CD4-positive, alpha-beta T cell treated with Interleukin-2 at 100 ng/mL for 4 hours (primary cell): Measurements from ENCODE around the gene MYO1A.
"Not testable (repeated sequence)": the region's sequence is repeated elsewhere in the genome, so short reads cannot be mapped to it uniquely, and the experiment has no call there.

Source experiments
- DNase-seq: peaks from one replicate; pipeline ENCODE4 v3.0.0-alpha.2; 2020; ENCODE audit warnings: low spot score

Gene MYO1A

GRCh38 chr12:57046947-57047890 lies 2.7 kb downstream of the MYO1A start:
- peak; percentile 34 for DNase-seq

DNA sequence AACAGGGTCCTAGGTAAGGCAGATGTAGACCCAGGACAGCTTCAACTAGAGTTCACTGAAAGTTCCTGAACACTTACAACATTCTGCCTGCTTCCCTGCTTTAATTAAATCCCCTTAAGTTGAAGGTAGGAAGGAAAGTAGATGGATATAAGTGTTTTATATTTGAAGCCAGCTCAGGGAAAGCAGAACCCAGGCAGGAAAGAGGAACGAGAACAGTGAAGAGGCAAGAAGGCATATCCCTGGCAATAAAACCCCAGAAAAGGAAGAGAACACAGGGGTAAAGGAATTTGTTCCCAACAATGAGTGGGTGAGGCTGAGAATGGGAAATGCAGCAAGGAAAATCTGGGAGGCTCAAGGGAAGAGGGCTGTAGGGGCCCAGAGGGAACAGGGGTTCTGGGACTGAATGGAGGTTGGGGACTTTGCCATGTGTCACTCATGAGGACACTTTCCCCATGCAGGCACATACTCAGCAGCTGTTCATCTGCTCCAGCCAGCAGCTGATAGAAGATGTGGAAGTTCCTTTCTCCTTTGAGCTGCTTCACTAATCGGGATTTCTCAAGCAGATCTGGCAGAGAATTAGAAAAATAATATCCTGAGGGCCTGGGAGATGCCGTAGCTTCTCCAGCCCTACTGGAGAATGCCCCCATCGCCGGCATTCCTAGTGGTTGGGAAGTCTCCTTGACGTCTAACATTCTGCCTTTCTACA lies 3.7 kb downstream of the MYO1A start:
- no peak for DNase-seq

DNA sequence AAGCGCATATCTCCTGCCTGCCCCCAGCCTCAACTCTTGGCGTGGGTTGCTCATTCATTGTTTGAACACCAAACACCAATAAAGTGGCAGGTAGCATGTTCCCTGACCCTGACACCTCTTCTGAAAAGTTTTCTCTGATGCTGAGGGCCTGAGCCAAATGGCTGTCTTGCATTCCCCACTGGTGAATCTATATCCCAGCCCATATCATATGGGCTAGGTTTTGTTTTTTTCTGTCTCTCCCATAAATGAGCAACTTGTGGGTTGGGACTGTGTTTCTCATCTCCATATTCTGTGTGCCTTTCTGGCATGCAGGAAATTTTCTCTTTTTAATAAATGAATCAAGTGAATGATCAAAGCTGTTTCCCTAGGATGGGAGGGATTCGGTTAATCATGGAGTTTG lies 5.0 kb downstream of the MYO1A start:
- DNase-seq, result no peak

- no peak for DNase-seq
These were observed 5.5 kb downstream of the MYO1A start for GRCh38 chr12:57044468-57044867.

DNA sequence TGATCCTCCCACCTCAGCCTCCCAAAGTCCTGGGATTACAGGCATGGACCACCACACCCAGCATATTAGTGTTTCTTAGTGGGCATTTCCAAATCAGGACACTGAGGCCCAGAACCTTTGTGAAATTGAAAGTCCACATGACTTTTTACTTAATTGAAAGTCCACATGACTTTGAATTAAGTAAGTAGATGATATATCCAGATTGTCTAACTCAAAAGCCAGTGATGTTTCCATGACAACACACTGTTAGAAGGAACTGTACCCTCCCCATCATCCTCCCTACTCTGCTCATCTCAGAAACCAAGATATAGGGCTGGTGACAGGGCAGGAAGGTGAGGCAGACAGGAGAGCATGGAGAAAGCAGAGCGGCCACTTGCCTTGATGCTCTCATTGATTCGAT lies 7.2 kb downstream of the MYO1A start:
- DNase-seq, result no peak

GRCh38 chr12:57040750-57041149 lies 9.2 kb downstream of the MYO1A start:
- no peak for DNase-seq

GRCh38 chr12:57040211-57040610 lies 9.7 kb downstream of the MYO1A start:
- no peak for DNase-seq

GRCh38 chr12:57039016-57039798 lies 10.7 kb downstream of the MYO1A start:
- DNase-seq, result no peak

DNA sequence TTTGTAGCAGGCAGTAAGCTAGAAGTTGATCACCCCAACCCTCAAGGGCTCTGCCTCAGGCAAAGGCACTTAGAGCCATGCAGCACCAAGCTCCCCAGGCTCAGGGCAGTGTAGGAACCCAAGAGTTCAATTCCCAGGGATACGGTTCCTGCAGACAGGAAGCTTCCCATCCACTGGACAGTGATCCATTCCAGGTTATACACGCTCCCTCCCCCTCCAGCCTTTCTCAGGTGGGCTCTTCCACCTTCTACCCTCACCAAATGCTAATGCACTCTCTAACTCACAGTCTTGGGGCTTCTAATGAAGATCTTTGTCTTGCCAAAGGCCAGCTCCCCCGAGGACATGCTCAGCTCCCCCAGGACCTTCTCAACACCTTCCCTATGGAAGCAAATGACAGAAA lies 12.7 kb downstream of the MYO1A start:
- no peak for DNase-seq

DNA sequence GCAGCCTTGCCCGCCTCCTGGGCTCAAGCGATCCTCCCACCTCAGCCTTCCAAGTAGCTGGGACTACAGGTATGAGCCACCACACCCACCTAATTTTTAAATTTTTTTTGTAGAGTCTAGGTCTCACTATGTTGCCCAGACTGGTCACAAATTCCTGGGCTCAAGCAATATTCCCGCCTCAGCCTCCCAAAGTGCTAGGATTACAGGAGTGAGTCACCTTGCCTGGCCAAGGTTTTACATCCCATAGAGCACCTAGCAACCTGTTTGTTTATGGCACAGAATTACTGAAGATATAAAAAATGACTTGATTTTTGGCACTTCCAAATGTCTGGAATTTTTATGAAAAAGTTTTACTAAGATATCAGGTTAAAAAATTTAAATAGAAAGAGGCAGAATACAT lies 16.5 kb downstream of the MYO1A start:
- no peak for DNase-seq

DNA sequence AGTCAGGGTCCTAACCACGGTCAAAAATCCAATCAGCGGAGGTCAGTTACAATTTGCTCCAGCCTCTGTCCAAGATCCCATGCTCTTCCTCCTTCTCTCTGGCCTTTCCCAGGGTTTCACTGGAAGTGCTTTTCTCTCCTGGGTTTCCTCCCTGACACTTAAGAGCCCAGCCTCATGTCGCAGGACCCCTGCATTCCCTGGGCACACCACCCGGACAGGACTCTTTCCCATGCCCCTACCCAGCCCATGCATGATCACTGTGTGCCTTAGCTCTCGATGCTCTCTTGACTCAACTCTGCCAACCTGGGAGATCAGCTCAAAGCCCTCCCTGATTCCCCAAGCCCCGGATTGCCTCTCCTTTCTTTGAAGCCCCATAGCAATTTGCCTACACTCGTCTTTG lies 18.1 kb downstream of the MYO1A start:
- no peak for DNase-seq

- peak; percentile 18 for DNase-seq
These were observed 18.7 kb downstream of the MYO1A start for GRCh38 chr12:57031138-57031725.

DNA sequence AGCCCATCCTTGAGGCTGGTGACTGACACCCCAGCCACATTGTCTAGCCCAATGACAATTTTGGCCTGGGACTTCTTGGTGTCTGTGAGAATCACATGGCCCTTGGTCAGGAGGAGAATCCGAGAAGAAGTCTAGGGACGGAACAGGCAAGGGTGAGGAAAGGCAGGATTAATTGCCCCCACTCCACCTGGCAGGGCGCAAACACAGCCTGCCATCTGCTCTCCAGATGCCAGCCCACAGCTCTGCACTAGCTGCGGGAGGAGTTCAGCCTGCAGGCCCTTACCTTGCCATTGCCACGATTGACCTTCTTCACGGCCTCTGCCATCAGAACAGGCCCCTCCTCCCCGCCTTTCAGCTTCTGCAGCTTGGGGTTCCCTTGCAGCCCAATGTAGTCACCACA lies 20.5 kb downstream of the MYO1A start:
- no peak for DNase-seq

- DNase-seq, result no peak
These were observed 22.1 kb downstream of the MYO1A start for GRCh38 chr12:57027805-57028153.

- no peak for DNase-seq
These were observed 22.7 kb downstream of the MYO1A start for GRCh38 chr12:57027011-57027804.

DNA sequence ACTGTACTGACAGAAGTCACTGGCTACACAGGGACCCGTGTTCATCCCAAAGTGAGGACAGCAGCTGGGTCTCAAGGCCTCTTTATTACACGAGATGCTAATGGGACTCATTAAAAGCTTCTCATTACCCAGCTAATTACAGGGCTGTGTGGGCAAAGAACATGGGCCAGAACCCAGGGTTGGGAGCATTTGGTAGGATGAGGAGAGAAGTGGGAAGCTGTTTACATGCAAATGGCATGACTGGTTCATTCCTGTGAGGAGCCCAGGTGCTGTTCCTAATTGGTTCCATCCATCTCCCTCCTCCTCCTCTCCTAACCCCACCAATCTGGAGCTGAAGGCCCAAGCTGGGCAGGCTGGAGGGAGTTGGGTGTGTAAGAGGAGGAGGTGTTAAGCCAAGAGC lies 24.7 kb downstream of the MYO1A start:
- DNase-seq, result no peak

DNA sequence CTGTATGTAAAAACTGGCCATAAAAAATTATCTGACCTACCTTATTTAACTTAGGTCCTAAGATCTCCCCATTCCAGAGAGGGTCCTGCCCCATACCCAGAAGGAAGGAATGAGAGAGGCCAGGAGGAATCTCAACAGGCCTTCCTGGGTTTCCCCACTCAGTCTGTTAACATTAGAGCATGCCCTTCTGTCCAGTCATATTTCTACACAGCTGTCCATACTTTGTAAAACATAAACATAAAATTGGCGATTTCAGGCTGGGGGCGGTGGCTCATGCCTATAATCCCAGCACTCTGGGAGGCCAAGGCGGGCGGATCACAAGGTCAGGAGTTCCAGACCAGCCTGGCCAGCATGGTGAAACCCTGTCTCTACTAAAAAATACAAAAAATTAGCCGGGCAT lies 27.6 kb downstream of the MYO1A start:
- not testable (repeated sequence) for DNase-seq

- no peak for DNase-seq
These were observed 29.8 kb downstream of the MYO1A start for GRCh38 chr12:57019983-57020719.

DNA sequence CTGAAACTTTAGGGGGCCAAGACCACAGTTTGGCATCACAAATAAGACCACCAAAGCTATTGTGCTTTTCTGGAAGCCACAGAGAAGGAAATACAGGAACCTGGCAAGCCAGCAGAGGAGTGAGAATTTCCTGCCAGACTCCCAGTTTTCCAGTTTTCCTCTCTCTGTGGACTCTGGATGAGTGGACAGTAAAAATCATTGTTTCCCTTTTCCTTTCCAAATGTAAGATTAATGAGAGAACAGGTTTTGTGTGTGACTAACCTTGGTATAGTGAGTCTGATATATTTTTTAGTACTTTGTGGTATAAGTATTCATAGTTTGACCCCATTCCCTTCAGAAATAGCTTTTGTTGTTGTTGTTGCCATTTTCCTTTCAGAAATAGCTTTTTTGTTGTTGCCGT lies 31.0 kb downstream of the MYO1A start:
- DNase-seq, result no peak

DNA sequence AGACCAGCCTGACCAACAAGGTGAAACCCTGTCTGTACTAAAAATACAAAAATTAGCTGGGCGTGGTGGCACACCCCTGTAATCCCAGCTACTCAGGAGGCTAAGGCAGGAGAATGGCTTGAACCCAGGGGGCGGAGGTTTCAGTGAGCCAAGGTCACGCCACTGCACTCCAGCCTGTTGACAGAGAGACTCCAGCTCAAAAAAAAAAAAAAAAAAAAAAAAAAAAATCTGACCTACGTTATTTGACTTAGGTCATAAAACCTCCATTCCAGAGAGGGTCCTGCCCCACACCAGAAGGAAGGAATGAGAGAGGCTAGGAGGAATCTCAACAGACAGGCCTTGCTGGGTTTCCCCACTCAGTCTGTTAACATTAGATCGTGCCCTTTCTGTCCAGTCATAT lies 31.6 kb downstream of the MYO1A start:
- DNase-seq, result not testable (repeated sequence)

DNA sequence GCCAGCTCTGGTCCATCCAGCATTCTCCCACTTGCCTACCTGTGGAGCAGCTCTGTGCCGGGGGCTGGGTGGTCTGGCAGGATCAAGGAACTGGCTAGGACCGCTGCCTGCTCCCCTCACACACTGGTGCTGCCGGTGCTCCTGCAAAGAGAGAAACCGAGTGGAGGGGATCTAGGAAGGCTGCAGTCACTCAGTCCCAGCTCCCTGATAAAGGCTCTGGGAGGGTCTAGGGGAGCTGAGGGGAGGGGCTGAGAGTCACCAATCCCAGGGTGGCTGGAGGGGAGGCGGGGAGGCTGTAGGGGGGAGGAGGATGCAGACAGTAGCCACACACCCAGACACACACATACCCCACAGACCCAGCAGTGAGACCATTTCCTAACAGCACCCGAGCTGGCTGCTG lies 33.6 kb downstream of the MYO1A start, which contains the start of gene TAC3:
TAC3 (minus strand) TSS at position 182 of the 400 bp plus-strand sequence. CDS start 732 bp downstream, outside the sequence.
- no peak for DNase-seq
